Activated CD4-positive, alpha-beta memory T cell treated with anti-CD3 and anti-CD28 coated beads for 36 hours (primary cell): ENCODE results near the gene LRATD1. TPM values are rescaled to one million over a fixed set of nuclear protein-coding genes. Genes with fewer than 3 reads are reported as not detected.
"Not testable (repeated sequence)": the region's sequence is repeated elsewhere in the genome, so short reads cannot be mapped to it uniquely, and the experiment has no call there.

Experiments used
- CTCF ChIA-PET: fragments of 350-600 bp; sonication (Branson Sonifier 250); formaldehyde crosslinking; loops from one replicate; lab custom pipeline; 2021; ENCODE audit warnings: antibody characterized with exemption, inconsistent platforms; lab: Charles Lee
- POLR2A ChIA-PET: fragments of 350-600 bp; sonication (Branson Sonifier 250); formaldehyde crosslinking; loops from one replicate; lab custom pipeline; 2021; ENCODE audit warnings: antibody characterized with exemption; lab: Charles Lee
- DNase-seq: peaks from one replicate; pipeline ENCODE4 v3.0.0-alpha.2; 2020
- H3K27ac Mint-ChIP-seq: one replicate; pipeline ENCODE4 v1.8.0; 2021; ENCODE audit warnings: mixed read lengths
- H3K27me3 Mint-ChIP-seq: one replicate; pipeline ENCODE4 v1.8.0; 2021; ENCODE audit warnings: mixed read lengths
- H3K36me3 Mint-ChIP-seq: one replicate; pipeline ENCODE4 v1.8.0; 2021; ENCODE audit warnings: mixed read lengths
- H3K4me1 Mint-ChIP-seq: one replicate; pipeline ENCODE4 v1.8.0; 2021; ENCODE audit warnings: low read depth, mixed read lengths
- H3K4me3 Mint-ChIP-seq: one replicate; pipeline ENCODE4 v1.8.0; 2021; ENCODE audit warnings: mild to moderate bottlenecking, mixed read lengths
- H3K9me3 Mint-ChIP-seq: one replicate; pipeline ENCODE4 v1.8.0; 2021; ENCODE audit warnings: mixed read lengths
- intact Hi-C: fragments of 100-400 bp; cut with micrococcal nuclease; formaldehyde crosslinking; loops from one replicate; pipeline ENCODE4 v1.15.1; 2023
- total RNA-seq, 2 experiments: library from RNA; stranded (reverse); gene quantifications; one replicate each; pipeline ENCODE4 v1.2.3, GENCODE V29; 2021

Gene LRATD1
- total RNA-seq, 2 experiments from 2014 or later = not detected

GRCh38 chr2:14616950-14617349 lies 15.6 kb upstream of the LRATD1 start:
- Mint-ChIP-seq H3K4me1 (no peaks in the 10 kb centered on the region), H3K36me3 (no peaks in the 10 kb centered on the region), H3K4me3 (no peak overlapping the region), H3K9me3 (no peaks in the 10 kb centered on the region), H3K27me3 (peaks cover 3% of the 10 kb centered on the region), H3K27ac (no peak overlapping the region)
- CTCF ChIA-PET = no interaction called here
- POLR2A ChIA-PET = no interaction called here
- no peak for DNase-seq
- intact Hi-C loops = no loop called here

GRCh38 chr2:14619441-14619840 lies 13.1 kb upstream of the LRATD1 start:
- H3K4me1 Mint-ChIP-seq = no peaks in the 10 kb centered on the region
- CTCF ChIA-PET = no interaction called here
- no peak overlapping the region for H3K4me3 Mint-ChIP-seq
- peaks cover 2% of the 10 kb centered on the region for H3K9me3 Mint-ChIP-seq
- DNase-seq = no peak
- H3K36me3 Mint-ChIP-seq = no peaks in the 10 kb centered on the region
- H3K27ac Mint-ChIP-seq = no peak overlapping the region
- POLR2A ChIA-PET = no interaction called here
- intact Hi-C loops = no loop called here
- H3K27me3 Mint-ChIP-seq = peaks cover 3% of the 10 kb centered on the region

- H3K4me1 Mint-ChIP-seq = no peaks in the 10 kb centered on the region
- CTCF ChIA-PET = no interaction called here
- intact Hi-C loops = no loop called here
Measured at GRCh38 chr2:14621114-14621513, 11.4 kb upstream of the LRATD1 start.

GRCh38 chr2:14621906-14622549 lies 10.5 kb upstream of the LRATD1 start:
- intact Hi-C loops = no loop called here
- ChIA-PET POLR2A (no interaction called here), CTCF (no interaction called here)
- H3K4me3 Mint-ChIP-seq = no peak overlapping the region
- no peak for DNase-seq
- no peaks in the 10 kb centered on the region for H3K4me1 Mint-ChIP-seq
- H3K27ac Mint-ChIP-seq = no peak overlapping the region
- peaks cover 2% of the 10 kb centered on the region for H3K9me3 Mint-ChIP-seq
- no peaks in the 10 kb centered on the region for H3K36me3 Mint-ChIP-seq
- peaks cover 3% of the 10 kb centered on the region for H3K27me3 Mint-ChIP-seq

More at GRCh38 chr2:14621114-14621513, 11.4 kb upstream of the LRATD1 start:
- Mint-ChIP-seq H3K27ac (no peak overlapping the region), H3K27me3 (peaks cover 3% of the 10 kb centered on the region), H3K36me3 (no peaks in the 10 kb centered on the region), H3K4me3 (no peak overlapping the region), H3K9me3 (peaks cover 2% of the 10 kb centered on the region)
- POLR2A ChIA-PET = no interaction called here
- DNase-seq = no peak

- H3K9me3 Mint-ChIP-seq, H3K4me3 Mint-ChIP-seq, POLR2A ChIA-PET, intact Hi-C loops, H3K4me1 Mint-ChIP-seq, CTCF ChIA-PET, H3K27ac Mint-ChIP-seq, H3K27me3 Mint-ChIP-seq, H3K36me3 Mint-ChIP-seq, DNase-seq: not testable (repeated sequence)
Measured at GRCh38 chr2:14622550-14622939, 10.0 kb upstream of the LRATD1 start.

- intact Hi-C loops = no loop called here
- H3K9me3 Mint-ChIP-seq = peaks cover 2% of the 10 kb centered on the region
- POLR2A ChIA-PET = no interaction called here
Measured at GRCh38 chr2:14623237-14623636, 9.3 kb upstream of the LRATD1 start.

GRCh38 chr2:14626873-14627272 lies 5.6 kb upstream of the LRATD1 start:
- Mint-ChIP-seq H3K4me1 (no peaks in the 10 kb centered on the region), H3K36me3 (no peaks in the 10 kb centered on the region), H3K27me3 (peaks cover 8% of the 10 kb centered on the region), H3K27ac (no peak overlapping the region), H3K4me3 (no peak overlapping the region), H3K9me3 (peaks cover 2% of the 10 kb centered on the region)
- POLR2A ChIA-PET = no interaction called here
- DNase-seq = no peak
- intact Hi-C loops = no loop called here
- CTCF ChIA-PET = no interaction called here

More at GRCh38 chr2:14623237-14623636, 9.3 kb upstream of the LRATD1 start:
- no peak for DNase-seq
- no peaks in the 10 kb centered on the region for H3K4me1 Mint-ChIP-seq
- H3K36me3 Mint-ChIP-seq = no peaks in the 10 kb centered on the region
- no peak overlapping the region for H3K4me3 Mint-ChIP-seq
- CTCF ChIA-PET = no interaction called here
- peaks cover 3% of the 10 kb centered on the region for H3K27me3 Mint-ChIP-seq
- H3K27ac Mint-ChIP-seq = no peak overlapping the region

- Mint-ChIP-seq H3K4me3 (no peak overlapping the region), H3K36me3 (peaks cover 3% of the 10 kb centered on the region), H3K4me1 (peaks cover 5% of the 10 kb centered on the region), H3K27me3 (peaks cover 22% of the 10 kb centered on the region), H3K9me3 (no peaks in the 10 kb centered on the region), H3K27ac (no peak overlapping the region)
- no peak for DNase-seq
- POLR2A ChIA-PET = no interaction called here
- CTCF ChIA-PET = interaction anchor here (0.5 to 0.6 kb wide), 2 partner anchors 113 to 429 kb away, joined by 3 to 5 read pairs; no protein-coding TSS in a partner anchor
- intact Hi-C loops = no loop called here
Measured at GRCh38 chr2:14628901-14629300, 3.6 kb upstream of the LRATD1 start.

- Mint-ChIP-seq H3K27me3 (peaks cover 39% of the 10 kb centered on the region), H3K4me3 (no peak overlapping the region), H3K4me1 (peaks cover 5% of the 10 kb centered on the region), H3K36me3 (peaks cover 3% of the 10 kb centered on the region), H3K9me3 (no peaks in the 10 kb centered on the region), H3K27ac (no peak overlapping the region)
- no peak for DNase-seq
- intact Hi-C loops = no loop called here
- CTCF ChIA-PET = no interaction called here
- POLR2A ChIA-PET = no interaction called here
Measured at GRCh38 chr2:14631406-14632040, 994 bp upstream of the LRATD1 start.

GRCh38 chr2:14633061-14633460 lies 544 bp downstream of the LRATD1 start:
- POLR2A ChIA-PET = no interaction called here
- peaks cover 3% of the 10 kb centered on the region for H3K36me3 Mint-ChIP-seq
- intact Hi-C loops = no loop called here
- H3K4me1 Mint-ChIP-seq = peaks cover 5% of the 10 kb centered on the region
- H3K27ac Mint-ChIP-seq = no peak overlapping the region
- no peaks in the 10 kb centered on the region for H3K9me3 Mint-ChIP-seq
- H3K27me3 Mint-ChIP-seq = peaks cover 45% of the 10 kb centered on the region
- DNase-seq = no peak
- CTCF ChIA-PET = no interaction called here
- H3K4me3 Mint-ChIP-seq = no peak overlapping the region

- Mint-ChIP-seq H3K4me3 (no peak overlapping the region), H3K27me3 (peaks cover 45% of the 10 kb centered on the region), H3K9me3 (no peaks in the 10 kb centered on the region), H3K36me3 (peaks cover 3% of the 10 kb centered on the region), H3K4me1 (peaks cover 5% of the 10 kb centered on the region), H3K27ac (no peak overlapping the region)
- POLR2A ChIA-PET = no interaction called here
- CTCF ChIA-PET = no interaction called here
- DNase-seq = no peak
- intact Hi-C loops = no loop called here
Measured at GRCh38 chr2:14633461-14634181, 1.1 kb downstream of the LRATD1 start.

GRCh38 chr2:14634182-14634488 lies 1.6 kb downstream of the LRATD1 start:
- ChIA-PET CTCF (no interaction called here), POLR2A (no interaction called here)
- intact Hi-C loops = no loop called here
- no peak for DNase-seq
- H3K4me1 Mint-ChIP-seq = peaks cover 5% of the 10 kb centered on the region
- H3K9me3 Mint-ChIP-seq = no peaks in the 10 kb centered on the region
- H3K27me3 Mint-ChIP-seq = peaks cover 45% of the 10 kb centered on the region
- peaks cover 3% of the 10 kb centered on the region for H3K36me3 Mint-ChIP-seq
- no peak overlapping the region for H3K4me3 Mint-ChIP-seq
- H3K27ac Mint-ChIP-seq = no peak overlapping the region
